Gastrocnemius medialis (tissue), 4 donors: ENCODE results near the gene STAT1. TPM values are rescaled to one million over a fixed set of nuclear protein-coding genes. Genes with fewer than 3 reads are reported as not detected.
A peak's percentile ranks its signal among the peaks of the same experiment; 100 is the strongest.

Source experiments
- ATAC-seq, 2 donors: fragments of 150-250 bp; one replicate each; pipeline ENCODE4 v1.9.1; 2016
- DNase-seq, 2 donors: peaks; one replicate each; pipeline ENCODE4 v3.0.0-alpha.2; 2019
- H3K27ac ChIP-seq, 4 donors: fragments of 200-600 bp; sonication (generic); 1 replicate in 1 of 4; 2 replicates in 3 of 4; pipeline ENCODE4 v1.5.1; 2016 to 2018; ENCODE audit warnings: mild to moderate bottlenecking in 2 of 4, moderate library complexity in 1 of 4
- H3K27me3 ChIP-seq, 3 donors: fragments of 200-600 bp; sonication (generic) in 2 of 3; 1 replicate in 1 of 3; 2 replicates in 2 of 3; pipeline versions ENCODE4 v1.5.1 to v1.6.0; 2016 to 2019; ENCODE audit warnings: mild to moderate bottlenecking in 1 of 3, moderate library complexity in 1 of 3
- H3K36me3 ChIP-seq, 2 donors: fragments of 200-600 bp; sonication (generic) in 1 of 2; one replicate each; pipeline ENCODE4 v1.5.1; 2017 to 2018
- H3K4me1 ChIP-seq, 2 donors: fragments of 200-600 bp; sonication (generic) in 1 of 2; one replicate each; pipeline ENCODE4 v1.5.1; 2016 to 2017; ENCODE audit warnings: mild to moderate bottlenecking in 2 of 2
- H3K4me3 ChIP-seq, 4 donors: fragments of 200-600 bp; sonication (generic) in 3 of 4; 1 replicate in 1 of 4; 2 replicates in 3 of 4; pipeline ENCODE4 v1.5.1; 2016 to 2019; ENCODE audit warnings: mild to moderate bottlenecking in 2 of 4
- H3K9me3 ChIP-seq, 3 donors: fragments of 200-600 bp; sonication (generic) in 2 of 3; 1 replicate in 1 of 3; 2 replicates in 2 of 3; pipeline ENCODE4 v1.5.1; 2016 to 2019
- POLR2A ChIP-seq, 2 donors: fragments of 450-650 bp; IDR thresholded peaks; one replicate each; pipeline ENCODE4 v1.6.1; 2017; ENCODE audit warnings: antibody characterized with exemption in 2 of 2, mild to moderate bottlenecking in 2 of 2, moderate library complexity in 2 of 2
- in situ Hi-C, 4 donors: fragments of 200-750 bp; cut with MboI; loops; one replicate each; pipeline versions ENCODE4 v1.15.0 to v1.8.0; 2017; ENCODE audit warnings: low sequenced_read_pairs in 4 of 4
- intact Hi-C: fragments of 100-400 bp; cut with DNase I; formaldehyde crosslinking; loops from one replicate; pipeline ENCODE4 v1.15.1; 2023; ENCODE audit warnings: low total_unique reads
- total RNA-seq, 4 donors: library from RNA; depleted of rRNA; stranded (reverse); fragments of >200 nt; gene quantifications; one replicate each; pipeline versions ENCODE4 v1.1.0 to v1.2.3, GENCODE V29; 2016
- TF ChIP-seq, protein P1 (sequence below), 5 experiments: fragments of 450-650 bp in 3 of 5; fragments of 200-600 bp in 2 of 5; sonication (generic) in 2 of 5; IDR thresholded peaks in 4 of 5; conservative IDR thresholded peaks in 1 of 5; 1 replicate in 4 of 5; 2 replicates in 1 of 5; pipeline ENCODE4 v1.5.1; 2016 to 2019; ENCODE audit warnings: antibody characterized with exemption in 5 of 5, mild to moderate bottlenecking in 3 of 5, moderate library complexity in 3 of 5

Gene STAT1
- total RNA-seq, result 10 to 100 TPM; 23.0 to 36.9 (median 28.6) TPM

DNA sequence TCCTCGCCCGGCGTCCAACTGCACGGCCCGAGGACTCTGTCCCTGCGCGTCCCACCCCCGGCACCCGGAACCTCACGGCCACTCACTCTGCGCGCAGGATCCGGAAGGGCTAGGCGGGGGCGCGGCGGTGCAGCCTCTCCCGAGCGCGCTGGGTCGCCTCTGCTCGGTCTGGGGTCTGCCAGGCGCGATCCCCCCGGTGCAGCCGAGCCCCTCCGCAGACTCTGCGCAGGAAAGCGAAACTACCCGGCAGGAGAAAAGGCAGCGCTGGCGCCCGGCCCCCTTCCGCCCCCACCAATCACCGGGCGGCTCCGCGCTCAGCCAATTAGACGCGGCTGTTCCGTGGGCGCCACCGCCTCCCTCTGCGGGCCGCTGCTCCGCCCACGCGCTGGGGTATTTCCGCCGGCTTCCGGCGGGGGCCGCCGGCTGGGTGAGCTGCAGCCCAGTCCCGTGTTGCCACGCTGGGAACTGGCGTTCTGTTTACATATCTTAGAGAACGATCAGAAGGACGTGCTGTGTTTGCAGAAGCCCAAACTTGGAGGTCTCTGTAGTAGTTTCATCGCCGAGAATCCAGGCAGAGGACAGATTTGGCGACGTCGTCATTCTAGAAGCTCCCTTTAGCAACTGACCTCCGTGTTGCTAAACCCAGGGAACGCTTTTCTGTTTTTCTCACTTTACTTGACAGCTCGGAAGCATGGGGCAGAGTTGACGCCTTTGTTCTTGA lies at the start of gene STAT1:
TSS of gene STAT1 (minus strand) at position 240 of the 721 bp plus-strand sequence. CDS start 4,168 bp downstream, outside the sequence.
- peaks cover 0 to 6% of the 10 kb centered on the region in 2 donors for H3K36me3 ChIP-seq
- DNase-seq, result peak; percentile 83 to 88
- intact Hi-C loops, result loop anchor here (10.0 kb wide), 3 partner anchors 359 to 1349 kb away; partner anchors contain the start of genes ASNSD1 and NEMP2
- TF ChIP-seq, protein P1, sequence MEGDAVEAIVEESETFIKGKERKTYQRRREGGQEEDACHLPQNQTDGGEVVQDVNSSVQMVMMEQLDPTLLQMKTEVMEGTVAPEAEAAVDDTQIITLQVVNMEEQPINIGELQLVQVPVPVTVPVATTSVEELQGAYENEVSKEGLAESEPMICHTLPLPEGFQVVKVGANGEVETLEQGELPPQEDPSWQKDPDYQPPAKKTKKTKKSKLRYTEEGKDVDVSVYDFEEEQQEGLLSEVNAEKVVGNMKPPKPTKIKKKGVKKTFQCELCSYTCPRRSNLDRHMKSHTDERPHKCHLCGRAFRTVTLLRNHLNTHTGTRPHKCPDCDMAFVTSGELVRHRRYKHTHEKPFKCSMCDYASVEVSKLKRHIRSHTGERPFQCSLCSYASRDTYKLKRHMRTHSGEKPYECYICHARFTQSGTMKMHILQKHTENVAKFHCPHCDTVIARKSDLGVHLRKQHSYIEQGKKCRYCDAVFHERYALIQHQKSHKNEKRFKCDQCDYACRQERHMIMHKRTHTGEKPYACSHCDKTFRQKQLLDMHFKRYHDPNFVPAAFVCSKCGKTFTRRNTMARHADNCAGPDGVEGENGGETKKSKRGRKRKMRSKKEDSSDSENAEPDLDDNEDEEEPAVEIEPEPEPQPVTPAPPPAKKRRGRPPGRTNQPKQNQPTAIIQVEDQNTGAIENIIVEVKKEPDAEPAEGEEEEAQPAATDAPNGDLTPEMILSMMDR (IDR thresholded peaks at IDR 0.05 in 4 of 5, conservative IDR thresholded peaks at IDR 0.05 in 1 of 5), result peak in 4 of 5 experiments; percentile 18 to 28 (median 20)
- TF ChIP-seq POLR2A (IDR thresholded peaks at IDR 0.05), result peak; percentile 89 to 90
- in situ Hi-C loops, result loop anchor here in 3 of 4 donors (10.0 to 25.0 kb wide), 3 partner anchors 127 to 673 kb away; partner anchors contain the start of genes NABP1 (in 2 of the 3) and GLS (in 1 of the 3)
- ATAC-seq, result peak; percentile 92 to 96
- no peaks in the 10 kb centered on the region for H3K27me3 ChIP-seq
- peaks cover 13 to 25% of the 10 kb centered on the region in 2 donors for H3K4me1 ChIP-seq
- no peaks in the 10 kb centered on the region for H3K9me3 ChIP-seq
- H3K27ac ChIP-seq, result peak within 1 kb of the TSS; percentile 89 to 98 (median 95)
- peak within 1 kb of the TSS; percentile 82 to 98 (median 90) for H3K4me3 ChIP-seq

DNA sequence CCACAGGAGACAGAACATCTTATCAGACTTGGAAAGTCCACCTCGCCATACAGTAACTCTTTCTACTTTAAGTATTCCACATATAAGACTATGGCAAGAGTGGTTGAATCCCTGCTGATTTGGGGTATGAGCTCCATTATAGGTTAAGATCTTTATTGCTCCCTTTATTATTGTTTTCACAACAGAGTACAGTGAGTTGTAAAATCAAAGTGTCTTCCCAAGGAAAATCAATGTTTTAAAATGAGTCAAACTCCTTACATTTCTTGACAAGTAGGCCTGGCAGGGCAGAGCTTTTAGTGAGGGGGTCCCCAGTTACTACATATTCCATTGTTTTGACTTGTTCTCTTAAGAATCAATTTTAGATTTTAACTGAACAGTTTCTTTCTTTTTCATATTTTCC lies 49.6 kb upstream of the STAT1 start:
- DNase-seq, result no peak
- in situ Hi-C loops (loop anchor here in 1 of 4 donors (25.0 kb wide), 1 partner anchor 449 kb away; no protein-coding TSS in a partner anchor), intact Hi-C loops (no loop called here)
- TF ChIP-seq, protein P1 (IDR thresholded peaks at IDR 0.05 in 4 of 5, conservative IDR thresholded peaks at IDR 0.05 in 1 of 5), result no peak
- no peak for TF ChIP-seq POLR2A (IDR thresholded peaks at IDR 0.05)
- Histone ChIP-seq H3K27me3 (no peaks in the 10 kb centered on the region), H3K36me3 (no peaks in the 10 kb centered on the region), H3K9me3 (no peaks in the 10 kb centered on the region), H3K27ac (no peak overlapping the region), H3K4me3 (no peak overlapping the region), H3K4me1 (peaks cover 0 to 4% of the 10 kb centered on the region in 2 donors)
- ATAC-seq, result no peak

DNA sequence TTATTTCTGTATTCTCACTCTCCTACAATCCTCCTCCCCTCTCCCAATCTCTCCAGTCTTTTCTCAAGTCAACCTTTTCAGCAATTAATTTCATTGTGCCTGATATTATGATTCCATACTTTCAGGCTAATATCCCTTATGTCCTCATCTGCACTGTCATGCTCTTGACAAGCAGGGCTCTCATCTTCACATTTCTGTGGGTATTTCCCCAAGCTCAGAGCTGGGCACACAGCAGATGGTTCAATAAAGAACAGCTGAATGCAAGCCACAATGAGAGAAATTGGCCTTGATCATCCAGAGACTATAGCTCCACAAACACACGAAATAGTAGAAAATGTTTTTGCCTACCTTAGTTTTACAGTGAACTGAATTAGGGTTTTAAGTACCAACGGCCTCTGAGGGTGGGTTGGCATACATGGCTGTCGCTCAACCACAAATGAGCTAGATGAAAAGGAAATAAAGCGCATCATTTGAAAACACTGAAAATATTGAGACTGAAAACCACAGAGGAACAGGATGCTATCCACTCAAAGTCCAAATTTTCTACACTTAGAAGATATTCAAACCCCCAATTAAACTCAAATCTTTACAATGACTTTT lies 47.5 kb upstream of the STAT1 start:
- no peak overlapping the region for H3K27ac ChIP-seq
- H3K4me1 ChIP-seq, result peaks cover 0 to 4% of the 10 kb centered on the region in 2 donors
- H3K27me3 ChIP-seq, result no peaks in the 10 kb centered on the region
- no peaks in the 10 kb centered on the region for H3K36me3 ChIP-seq
- intact Hi-C loops (no loop called here), in situ Hi-C loops (loop anchor here in 1 of 4 donors (25.0 kb wide), 1 partner anchor 451 kb away; no protein-coding TSS in a partner anchor)
- no peak for TF ChIP-seq POLR2A (IDR thresholded peaks at IDR 0.05)
- TF ChIP-seq, protein P1 (IDR thresholded peaks at IDR 0.05 in 4 of 5, conservative IDR thresholded peaks at IDR 0.05 in 1 of 5), result no peak
- H3K9me3 ChIP-seq, result no peaks in the 10 kb centered on the region
- DNase-seq (no peak), ATAC-seq (no peak)
- no peak overlapping the region for H3K4me3 ChIP-seq

- in situ Hi-C loops (loop anchor here in 2 of 4 donors (10.0 to 25.0 kb wide), 2 partner anchors 453 to 465 kb away; no protein-coding TSS in a partner anchor), intact Hi-C loops (loop anchor here (10.0 kb wide), 1 partner anchor 95 kb away; the partner anchor contains the start of gene STAT4)
- ATAC-seq, result no peak
Observed at GRCh38 chr2:191059308-191059707, 45.3 kb upstream of the STAT1 start.

More at GRCh38 chr2:191059308-191059707, 45.3 kb upstream of the STAT1 start:
- H3K4me3 ChIP-seq, result no peak overlapping the region
- H3K27me3 ChIP-seq, result no peaks in the 10 kb centered on the region
- no peaks in the 10 kb centered on the region for H3K4me1 ChIP-seq
- H3K27ac ChIP-seq, result no peak overlapping the region
- no peaks in the 10 kb centered on the region for H3K9me3 ChIP-seq
- DNase-seq, result no peak
- TF ChIP-seq, protein P1 (IDR thresholded peaks at IDR 0.05 in 4 of 5, conservative IDR thresholded peaks at IDR 0.05 in 1 of 5), result no peak
- no peaks in the 10 kb centered on the region for H3K36me3 ChIP-seq
